Calu3 (cell line): ENCODE data around the gene SEC61G. TPM values are rescaled to one million over a fixed set of nuclear protein-coding genes. Genes with fewer than 3 reads are reported as not detected.
A peak's percentile ranks its signal among the peaks of the same experiment; 100 is the strongest.

ENCODE experiments used
- BruUV-seq: library from RNA; stranded (reverse); fragments of 400-500 nt; replicated peaks from 2 replicates; lab custom pipeline; 2021; lab: Mats Ljungman, UMichigan
- CTCF ChIA-PET: fragments of 300-600 bp; sonication (Branson Sonifier 250); formaldehyde crosslinking; loops from one replicate; lab custom pipeline; 2022; ENCODE audit warnings: antibody characterized with exemption; lab: Charles Lee
- DNase-seq: peaks from one replicate; pipeline ENCODE4 v3.0.0; 2022
- H3K27ac Mint-ChIP-seq: one replicate; pipeline ENCODE4 v1.8.0; 2022; ENCODE audit warnings: mixed read lengths; ENCODE audit not compliant: unreplicated experiment
- H3K27me3 Mint-ChIP-seq: one replicate; pipeline ENCODE4 v1.8.0; 2022; ENCODE audit warnings: mixed read lengths; ENCODE audit not compliant: unreplicated experiment
- H3K36me3 Mint-ChIP-seq: one replicate; pipeline ENCODE4 v1.8.0; 2022; ENCODE audit warnings: mild to moderate bottlenecking, moderate library complexity, mixed read lengths; ENCODE audit not compliant: insufficient read depth, unreplicated experiment
- H3K4me1 Mint-ChIP-seq: one replicate; pipeline ENCODE4 v1.8.0; 2022; ENCODE audit warnings: mild to moderate bottlenecking, low read depth, mixed read lengths; ENCODE audit not compliant: unreplicated experiment
- H3K4me3 Mint-ChIP-seq: one replicate; pipeline ENCODE4 v1.8.0; 2022; ENCODE audit warnings: mild to moderate bottlenecking, low read depth, moderate library complexity, mixed read lengths; ENCODE audit not compliant: unreplicated experiment
- H3K9me3 Mint-ChIP-seq: one replicate; pipeline ENCODE4 v1.8.0; 2022; ENCODE audit warnings: low read depth, mixed read lengths; ENCODE audit not compliant: unreplicated experiment
- intact Hi-C: fragments of 100-400 bp; cut with micrococcal nuclease; formaldehyde crosslinking; loops from one replicate; pipeline ENCODE4 v1.10.0; 2022; ENCODE audit not compliant: unreplicated experiment
- total RNA-seq: library from RNA; stranded (reverse); gene quantifications from 2 replicates; pipeline ENCODE4 v1.2.3, GENCODE V29; 2022
- TF ChIP-seq, protein P1 (sequence below): fragments of 200-600 bp; IDR thresholded peaks from one replicate; pipeline ENCODE4 v1.8.0; 2022; ENCODE audit warnings: antibody characterized with exemption; ENCODE audit not compliant: unreplicated experiment

The SEC61G gene
- total RNA-seq, 1 experiment from 2014 or later: 202 TPM

DNA sequence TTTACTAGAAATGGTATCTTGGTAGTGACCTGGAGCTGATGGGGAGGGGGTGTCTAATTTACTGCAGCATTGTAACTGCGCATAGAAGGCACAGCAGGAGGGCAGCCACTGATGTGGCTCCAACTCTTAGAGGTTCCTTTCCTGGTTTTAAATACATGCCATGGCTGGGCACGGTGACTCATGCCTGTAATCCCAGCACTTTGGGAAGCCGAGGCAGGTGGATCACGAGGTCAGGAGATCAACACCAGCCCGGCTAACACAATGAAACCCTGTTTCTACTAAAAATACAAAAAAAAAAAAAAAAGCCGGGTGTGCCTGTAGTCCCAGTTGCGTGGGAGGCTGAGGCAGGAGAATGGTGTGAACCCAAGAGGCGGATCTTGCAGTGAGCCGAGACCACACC, 19.2 kb upstream of the SEC61G start:
- TF ChIP-seq, protein P1, sequence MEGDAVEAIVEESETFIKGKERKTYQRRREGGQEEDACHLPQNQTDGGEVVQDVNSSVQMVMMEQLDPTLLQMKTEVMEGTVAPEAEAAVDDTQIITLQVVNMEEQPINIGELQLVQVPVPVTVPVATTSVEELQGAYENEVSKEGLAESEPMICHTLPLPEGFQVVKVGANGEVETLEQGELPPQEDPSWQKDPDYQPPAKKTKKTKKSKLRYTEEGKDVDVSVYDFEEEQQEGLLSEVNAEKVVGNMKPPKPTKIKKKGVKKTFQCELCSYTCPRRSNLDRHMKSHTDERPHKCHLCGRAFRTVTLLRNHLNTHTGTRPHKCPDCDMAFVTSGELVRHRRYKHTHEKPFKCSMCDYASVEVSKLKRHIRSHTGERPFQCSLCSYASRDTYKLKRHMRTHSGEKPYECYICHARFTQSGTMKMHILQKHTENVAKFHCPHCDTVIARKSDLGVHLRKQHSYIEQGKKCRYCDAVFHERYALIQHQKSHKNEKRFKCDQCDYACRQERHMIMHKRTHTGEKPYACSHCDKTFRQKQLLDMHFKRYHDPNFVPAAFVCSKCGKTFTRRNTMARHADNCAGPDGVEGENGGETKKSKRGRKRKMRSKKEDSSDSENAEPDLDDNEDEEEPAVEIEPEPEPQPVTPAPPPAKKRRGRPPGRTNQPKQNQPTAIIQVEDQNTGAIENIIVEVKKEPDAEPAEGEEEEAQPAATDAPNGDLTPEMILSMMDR: no peak
- peaks cover 8% of the 10 kb centered on the region for H3K36me3 Mint-ChIP-seq
- peaks cover 10% of the 10 kb centered on the region for H3K4me1 Mint-ChIP-seq
- BruUV-seq: no TSS peak
- DNase-seq: no peak
- no peak overlapping the region for H3K27ac Mint-ChIP-seq
- CTCF ChIA-PET: interaction anchor here (1.4 kb wide), 1 partner anchor 19 kb away, joined by 3 read pairs; the partner anchor contains the start of gene SEC61G
- no peaks in the 10 kb centered on the region for H3K27me3 Mint-ChIP-seq
- H3K9me3 Mint-ChIP-seq: peaks cover 12% of the 10 kb centered on the region
- intact Hi-C loops: no loop called here
- no peak overlapping the region for H3K4me3 Mint-ChIP-seq

GRCh38 chr7:54774785-54775740, 16.1 kb upstream of the SEC61G start:
- TF ChIP-seq, protein P1: no peak
- intact Hi-C loops: loop anchor here (1.0 to 5.0 kb wide), 6 partner anchors 64 to 496 kb away; partner anchors contain the start of gene EGFR
- DNase-seq: no peak
- CTCF ChIA-PET: interaction anchor here (0.7 to 1.8 kb wide), 4 partner anchors 14 to 759 kb away, joined by 3 to 6 read pairs (median 4); no protein-coding TSS in a partner anchor
- Mint-ChIP-seq H3K36me3 (peaks cover 8% of the 10 kb centered on the region), H3K27me3 (no peaks in the 10 kb centered on the region), H3K4me1 (peaks cover 10% of the 10 kb centered on the region), H3K27ac (no peak overlapping the region), H3K4me3 (no peak overlapping the region), H3K9me3 (peaks cover 12% of the 10 kb centered on the region)
- BruUV-seq: no TSS peak

DNA sequence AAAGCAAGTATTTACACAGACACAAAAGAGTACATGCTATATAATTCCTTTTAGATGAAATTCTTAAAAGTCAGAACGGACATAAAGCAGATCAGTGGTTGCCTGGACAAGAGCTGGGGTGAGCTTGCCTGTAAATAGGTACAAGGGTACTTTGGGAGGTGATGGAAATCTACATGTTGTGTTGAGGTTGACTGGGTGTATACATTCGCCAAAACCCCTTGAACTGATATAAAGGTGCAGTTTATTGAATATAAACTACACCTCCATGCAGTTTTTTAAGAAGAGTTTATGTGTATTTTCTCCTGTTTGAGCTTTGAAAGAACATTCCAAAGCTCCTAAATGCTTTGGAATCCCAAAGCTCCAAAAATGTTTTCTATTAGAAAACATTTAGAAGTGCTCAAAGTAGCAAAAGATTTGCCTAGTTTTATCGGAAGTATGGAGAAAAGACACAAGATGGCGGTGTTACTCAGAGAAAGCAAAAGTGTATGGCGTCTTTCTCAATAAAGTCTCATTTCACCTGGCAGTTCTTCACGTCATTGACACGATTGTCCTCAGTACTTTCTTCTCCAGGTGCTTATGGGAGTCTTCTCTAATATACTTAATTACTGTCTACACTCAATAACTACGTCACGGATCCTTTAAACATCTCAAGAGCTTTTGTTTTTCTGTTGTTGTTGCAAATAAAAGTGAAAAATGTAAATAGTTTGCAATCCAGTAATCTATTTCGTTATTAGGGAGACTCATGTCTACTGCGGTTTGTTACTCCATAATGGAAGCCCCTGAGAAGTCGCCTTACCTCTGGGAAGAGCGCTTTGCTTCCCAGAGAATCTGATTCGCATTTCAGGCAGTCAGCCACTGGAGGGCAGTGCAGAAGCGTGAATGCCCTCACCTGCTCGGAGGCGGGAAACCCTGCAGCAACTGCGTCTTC, 14.7 kb upstream of the SEC61G start:
- CTCF ChIA-PET: interaction anchor here (0.7 to 1.8 kb wide), 8 partner anchors 10 to 642 kb away, joined by 3 to 8 read pairs (median 4); no protein-coding TSS in a partner anchor
- Mint-ChIP-seq H3K4me3 (peak overlapping the region; percentile 67), H3K36me3 (peaks cover 8% of the 10 kb centered on the region), H3K9me3 (peaks cover 12% of the 10 kb centered on the region), H3K4me1 (peaks cover 21% of the 10 kb centered on the region), H3K27ac (peak overlapping the region; percentile 69), H3K27me3 (no peaks in the 10 kb centered on the region)
- DNase-seq: peak; percentile 95
- TF ChIP-seq, protein P1: peak; percentile 97
- no TSS peak for BruUV-seq
- intact Hi-C loops: loop anchor here (1.0 to 5.0 kb wide), 7 partner anchors 66 to 642 kb away; partner anchors contain the start of gene EGFR

GRCh38 chr7:54769203-54769602, 10.2 kb upstream of the SEC61G start:
- Mint-ChIP-seq H3K9me3 (no peaks in the 10 kb centered on the region), H3K36me3 (peaks cover 6% of the 10 kb centered on the region), H3K4me1 (peaks cover 23% of the 10 kb centered on the region), H3K27ac (no peak overlapping the region), H3K4me3 (no peak overlapping the region), H3K27me3 (peaks cover 4% of the 10 kb centered on the region)
- TF ChIP-seq, protein P1: no peak
- DNase-seq: no peak
- intact Hi-C loops: no loop called here
- BruUV-seq: no TSS peak
- CTCF ChIA-PET: interaction anchor here (1.5 to 4.0 kb wide), 2 partner anchors 10 to 486 kb away, joined by 5 to 11 read pairs; partner anchors contain the start of gene SEC61G
